ENCODE measurements around the gene BARX2. TPM values are rescaled to one million over a fixed set of nuclear protein-coding genes. Genes with fewer than 3 reads are reported as not detected.

BARX2 gene
- total and polyA plus RNA-seq, 9 donors = 0.13 to 26.2 (median 1.5) TPM

DNA sequence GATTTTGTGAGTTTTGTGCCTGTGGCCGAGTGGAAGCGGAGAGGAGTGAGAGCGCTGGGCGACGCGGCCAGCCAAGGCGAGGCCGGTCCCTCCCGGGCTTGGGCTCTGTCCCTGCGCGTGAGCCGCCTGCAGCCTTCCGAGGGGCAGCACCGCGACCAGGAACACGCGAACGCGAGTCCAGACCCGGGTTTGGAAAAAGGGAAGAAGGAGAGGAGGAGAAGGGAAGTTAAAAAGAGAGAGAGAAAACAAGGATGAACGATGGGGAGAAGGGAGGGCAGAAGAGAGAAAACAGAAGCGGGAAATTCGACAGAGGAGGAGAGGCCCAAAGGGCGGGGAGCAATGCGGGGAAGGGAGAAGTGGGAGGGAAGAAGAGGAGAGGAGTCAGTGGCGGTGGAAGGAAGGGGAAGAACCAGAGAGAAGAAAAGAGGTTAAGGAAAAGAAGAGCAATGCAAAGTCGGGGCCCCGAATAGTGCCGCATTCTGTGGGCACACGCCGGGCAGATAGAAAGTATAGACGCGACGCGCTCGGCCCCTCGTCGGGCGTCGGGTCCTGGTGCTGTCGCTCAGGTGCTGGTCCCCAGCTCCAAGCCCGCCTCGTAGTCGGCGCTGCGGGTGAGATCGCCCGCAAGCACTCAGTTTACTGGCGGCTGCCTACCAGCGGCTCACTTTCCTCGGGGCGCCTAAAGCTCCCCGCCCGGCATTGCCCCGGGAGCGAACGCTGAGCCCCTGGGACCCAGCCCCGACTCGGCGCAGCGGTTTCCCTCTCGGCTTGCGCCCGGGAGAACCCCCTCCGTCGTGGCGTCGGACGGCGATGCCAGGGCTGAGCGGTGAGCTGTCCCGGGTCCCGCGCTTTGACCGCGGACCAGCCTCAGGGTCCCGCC is 2.8 kb upstream of the BARX2 start:
- peak overlapping the region; percentile 7 for H3K4me3 ChIP-seq (ENCODE audit: low read length)
- H3K27me3 ChIP-seq (ENCODE audit: control insufficient read depth, insufficient read depth, low read length) = peaks cover 72% of the 10 kb centered on the region
- H3K4me1 ChIP-seq (ENCODE audit: control insufficient read depth, insufficient read depth, low read length) = peaks cover 31% of the 10 kb centered on the region
- no peak overlapping the region for H3K27ac ChIP-seq (ENCODE audit: low read length)
- WGBS (ENCODE audit: insufficient coverage) = 3% methylated on average over 77 of the region's 77 CpGs
- no peaks in the 10 kb centered on the region for H3K9me3 ChIP-seq (replicated peaks; ENCODE audit: control insufficient read depth, low read depth, low read length)
- H3K36me3 ChIP-seq (ENCODE audit: control insufficient read depth, insufficient read depth, low read length) = no peaks in the 10 kb centered on the region
- DNase-seq = no peak

DNA sequence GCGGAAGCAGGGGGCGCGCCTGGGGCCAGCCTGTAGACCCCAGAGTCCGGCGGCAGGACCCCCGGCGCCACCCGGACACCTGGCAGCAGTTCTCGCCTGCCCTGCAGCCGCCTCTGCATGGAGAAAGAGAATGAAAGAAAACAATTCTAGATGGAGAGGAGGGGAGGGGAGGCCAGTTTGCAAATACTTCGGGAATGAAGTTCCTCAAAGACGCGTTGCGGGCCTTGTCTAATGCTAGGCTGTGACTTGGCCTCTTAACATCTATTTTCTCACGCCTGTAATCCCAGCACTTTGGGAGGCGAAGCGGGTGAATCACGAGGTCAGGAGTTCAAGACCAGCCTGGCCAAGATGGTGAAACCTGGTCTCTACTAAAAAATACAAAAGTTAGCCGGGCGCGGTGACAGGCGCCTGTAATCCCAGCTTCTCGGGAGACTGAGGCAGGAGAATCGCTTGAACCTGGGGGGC is 2.1 kb upstream of the BARX2 start:
- Histone ChIP-seq H3K27me3 (ENCODE audit: control insufficient read depth, insufficient read depth, low read length) (peaks cover 73% of the 10 kb centered on the region), H3K27ac (ENCODE audit: low read length) (no peak overlapping the region), H3K4me3 (ENCODE audit: low read length) (peak overlapping the region; percentile 14), H3K9me3 (replicated peaks; ENCODE audit: control insufficient read depth, low read depth, low read length) (no peaks in the 10 kb centered on the region), H3K36me3 (ENCODE audit: control insufficient read depth, insufficient read depth, low read length) (no peaks in the 10 kb centered on the region), H3K4me1 (ENCODE audit: control insufficient read depth, insufficient read depth, low read length) (peaks cover 31% of the 10 kb centered on the region)
- no peak for DNase-seq
- 5% methylated on average over 19 of the region's 24 CpGs for WGBS (ENCODE audit: insufficient coverage)

DNA sequence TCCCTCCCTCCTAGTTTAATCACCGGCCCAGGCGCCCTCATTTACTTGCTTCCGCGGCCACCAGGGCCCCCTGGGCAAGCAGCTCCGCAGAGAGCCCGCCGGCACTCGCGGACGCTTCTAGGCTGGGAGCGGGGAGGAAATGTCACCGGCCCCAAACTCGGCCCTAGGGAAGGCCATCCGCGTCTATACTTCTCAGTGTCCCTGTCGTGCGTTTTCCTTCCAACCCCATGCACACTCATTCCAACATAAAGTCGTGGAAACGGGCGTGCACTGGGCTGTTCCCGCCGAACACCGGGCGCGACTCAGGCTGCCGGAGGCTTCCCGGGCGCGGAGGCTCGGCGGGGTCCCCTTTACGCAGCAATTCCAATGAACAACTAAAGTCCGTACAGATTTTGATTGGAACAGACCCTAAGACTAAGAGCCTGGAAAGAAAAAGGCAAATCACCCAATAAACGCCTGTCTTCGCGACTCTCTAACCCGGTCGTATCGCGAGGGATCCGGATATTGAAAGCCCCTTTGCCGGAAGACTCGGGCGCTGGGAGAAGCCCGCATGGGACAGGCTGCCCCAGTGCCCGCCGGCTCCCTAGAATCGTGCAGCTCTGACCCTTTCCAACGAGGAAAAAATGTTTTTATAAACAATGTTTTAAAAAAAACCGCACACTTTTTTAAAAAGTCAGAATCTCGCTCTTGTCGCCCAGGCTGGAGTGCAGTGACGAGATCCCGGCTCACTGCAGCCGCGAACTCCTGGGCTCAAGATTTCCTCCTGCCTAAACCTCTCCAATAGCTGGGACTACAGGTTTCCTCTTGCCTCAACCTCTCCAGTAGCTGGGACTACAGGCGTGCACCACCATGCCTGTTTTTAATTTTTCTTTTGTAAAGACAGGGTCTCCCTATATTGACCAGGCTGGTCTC is 1.3 kb upstream of the BARX2 start:
- no peak for DNase-seq
- H3K27ac ChIP-seq (ENCODE audit: low read length) = no peak overlapping the region
- peaks cover 69% of the 10 kb centered on the region for H3K27me3 ChIP-seq (ENCODE audit: control insufficient read depth, insufficient read depth, low read length)
- WGBS (ENCODE audit: insufficient coverage) = 4% methylated on average over 49 of the region's 57 CpGs
- peak overlapping the region; percentile 15 for H3K4me3 ChIP-seq (ENCODE audit: low read length)
- no peaks in the 10 kb centered on the region for H3K36me3 ChIP-seq (ENCODE audit: control insufficient read depth, insufficient read depth, low read length)
- H3K9me3 ChIP-seq (replicated peaks; ENCODE audit: control insufficient read depth, low read depth, low read length) = no peaks in the 10 kb centered on the region
- H3K4me1 ChIP-seq (ENCODE audit: control insufficient read depth, insufficient read depth, low read length) = peaks cover 31% of the 10 kb centered on the region

DNA sequence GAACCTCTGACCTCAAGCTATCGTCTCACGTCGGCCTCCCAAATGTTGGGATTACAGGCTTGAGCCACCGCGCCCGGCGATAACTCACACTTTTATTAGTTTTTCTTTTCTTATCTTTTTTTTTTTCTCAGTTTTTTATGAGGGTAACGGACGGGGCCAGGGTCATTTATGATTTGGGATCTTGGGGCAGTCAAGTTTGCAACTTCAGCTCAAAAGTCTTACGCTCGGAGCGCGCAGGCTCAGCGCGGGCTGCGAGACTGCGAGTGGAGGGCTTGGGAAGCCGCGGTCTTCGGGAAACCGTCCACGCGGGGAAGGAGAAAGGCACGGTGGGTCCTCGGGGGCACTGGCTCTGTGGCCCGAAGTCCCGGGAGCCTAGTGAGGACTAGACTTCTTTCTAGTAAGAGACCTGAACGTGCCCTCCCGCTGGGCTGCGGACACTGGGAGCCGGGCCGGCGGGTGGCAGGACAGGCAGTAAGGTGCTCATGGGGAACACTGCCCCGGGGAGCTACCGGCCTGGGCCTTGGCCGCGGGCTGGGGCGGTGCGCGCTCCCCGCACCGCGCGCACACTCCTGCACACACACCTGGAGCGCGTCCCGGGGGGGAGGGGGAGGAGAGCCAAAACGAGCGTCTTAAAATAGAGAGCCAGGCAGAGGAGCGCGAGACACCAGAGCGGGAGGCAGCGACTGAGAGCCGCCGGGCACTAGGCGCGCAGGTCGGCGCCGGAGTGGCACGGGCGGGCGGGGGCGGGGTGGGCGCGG is 476 bp upstream of the BARX2 start:
- Histone ChIP-seq H3K4me1 (ENCODE audit: control insufficient read depth, insufficient read depth, low read length) (peaks cover 31% of the 10 kb centered on the region), H3K27ac (ENCODE audit: low read length) (no peak overlapping the region), H3K4me3 (ENCODE audit: low read length) (peak overlapping the region; percentile 18), H3K27me3 (ENCODE audit: control insufficient read depth, insufficient read depth, low read length) (peaks cover 68% of the 10 kb centered on the region), H3K9me3 (replicated peaks; ENCODE audit: control insufficient read depth, low read depth, low read length) (no peaks in the 10 kb centered on the region), H3K36me3 (ENCODE audit: control insufficient read depth, insufficient read depth, low read length) (no peaks in the 10 kb centered on the region)
- WGBS (ENCODE audit: insufficient coverage) = 1% methylated on average over 37 of the region's 66 CpGs
- DNase-seq = no peak

DNA sequence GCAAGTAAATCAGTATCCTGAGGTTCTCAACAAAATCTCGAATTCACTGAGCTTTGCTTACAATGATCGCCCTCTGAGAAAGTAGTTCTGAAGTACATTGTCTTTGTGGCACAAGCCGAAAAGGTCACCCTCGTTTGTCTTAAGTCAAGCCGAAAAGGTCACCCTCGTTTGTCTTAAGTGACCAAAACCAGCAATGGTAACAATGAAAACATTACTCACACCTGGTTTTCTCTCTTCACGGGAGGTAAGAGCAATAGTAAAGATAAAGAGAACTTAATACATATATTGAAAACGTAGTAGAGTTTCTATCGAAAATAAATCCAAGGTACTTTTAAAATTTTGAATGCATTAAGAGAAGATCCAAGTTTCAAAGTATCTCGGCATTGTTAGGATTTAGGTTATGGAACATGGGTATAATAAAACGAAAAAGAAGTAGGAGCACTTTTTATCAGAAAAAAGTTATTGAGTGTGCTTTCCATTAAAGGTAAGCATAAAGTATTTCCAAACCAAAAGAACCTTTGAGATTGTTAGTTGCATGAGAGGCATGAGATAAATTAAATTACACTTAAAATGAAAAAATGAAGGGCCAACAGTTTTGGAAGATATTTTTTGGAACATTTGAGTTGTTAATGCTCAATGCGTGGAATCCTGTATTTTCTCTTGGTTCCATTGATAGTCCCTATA is 1.2 kb downstream of the BARX2 start:
- H3K4me3 ChIP-seq (ENCODE audit: low read length) = no peak overlapping the region
- peaks cover 56% of the 10 kb centered on the region for H3K27me3 ChIP-seq (ENCODE audit: control insufficient read depth, insufficient read depth, low read length)
- H3K27ac ChIP-seq (ENCODE audit: low read length) = no peak overlapping the region
- no peak for DNase-seq
- 40% methylated on average over 1 of the region's 12 CpGs for WGBS (ENCODE audit: insufficient coverage)
- peaks cover 31% of the 10 kb centered on the region for H3K4me1 ChIP-seq (ENCODE audit: control insufficient read depth, insufficient read depth, low read length)
- no peaks in the 10 kb centered on the region for H3K9me3 ChIP-seq (replicated peaks; ENCODE audit: control insufficient read depth, low read depth, low read length)
- no peaks in the 10 kb centered on the region for H3K36me3 ChIP-seq (ENCODE audit: control insufficient read depth, insufficient read depth, low read length)

DNA sequence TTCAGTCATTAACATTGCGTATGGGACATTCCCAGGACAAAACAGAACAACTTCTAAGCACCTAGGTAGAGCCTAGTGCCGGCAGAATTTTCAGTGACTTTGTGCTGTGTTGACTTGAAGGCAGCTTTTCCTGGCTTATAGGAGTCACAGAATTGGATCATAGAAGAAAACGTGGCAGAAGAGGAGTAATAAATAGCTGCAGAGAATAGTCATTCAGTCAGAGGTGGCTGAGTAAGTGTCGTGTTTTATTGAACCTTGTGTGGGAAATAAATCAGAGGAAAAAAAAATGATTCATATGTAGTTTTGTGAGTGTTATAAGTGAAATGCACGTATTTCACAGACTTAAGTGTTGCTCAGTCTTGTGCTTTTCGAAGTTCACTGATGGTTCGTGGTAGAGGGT is 2.1 kb downstream of the BARX2 start:
- no peak overlapping the region for H3K4me3 ChIP-seq (ENCODE audit: low read length)
- no peaks in the 10 kb centered on the region for H3K9me3 ChIP-seq (replicated peaks; ENCODE audit: control insufficient read depth, low read depth, low read length)
- no peak overlapping the region for H3K27ac ChIP-seq (ENCODE audit: low read length)
- DNase-seq = no peak
- 70% methylated on average over 6 of the region's 7 CpGs for WGBS (ENCODE audit: insufficient coverage)
- peaks cover 31% of the 10 kb centered on the region for H3K4me1 ChIP-seq (ENCODE audit: control insufficient read depth, insufficient read depth, low read length)
- no peaks in the 10 kb centered on the region for H3K36me3 ChIP-seq (ENCODE audit: control insufficient read depth, insufficient read depth, low read length)
- peaks cover 47% of the 10 kb centered on the region for H3K27me3 ChIP-seq (ENCODE audit: control insufficient read depth, insufficient read depth, low read length)

DNA sequence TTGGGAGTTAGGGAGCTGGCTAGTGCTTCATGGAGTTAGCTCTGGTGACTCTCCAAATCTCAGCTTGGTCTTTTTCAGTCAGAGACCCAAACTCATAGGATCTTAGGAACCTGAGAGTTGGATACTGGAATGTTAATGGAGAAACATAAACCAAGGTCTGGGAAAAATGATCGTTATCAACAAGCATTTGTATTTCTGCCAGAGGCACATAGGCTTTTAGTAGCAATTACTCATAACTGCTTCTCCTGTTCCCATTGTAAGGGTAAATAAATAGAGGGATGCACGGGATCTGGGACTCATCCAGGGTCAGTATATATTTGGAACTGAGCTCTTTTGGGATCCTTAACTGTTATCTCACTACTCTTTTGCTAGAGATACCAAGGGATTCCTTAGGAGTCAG is 4.8 kb downstream of the BARX2 start:
- Histone ChIP-seq H3K27ac (ENCODE audit: low read length) (no peak overlapping the region), H3K9me3 (replicated peaks; ENCODE audit: control insufficient read depth, low read depth, low read length) (no peaks in the 10 kb centered on the region), H3K4me3 (ENCODE audit: low read length) (no peak overlapping the region), H3K36me3 (ENCODE audit: control insufficient read depth, insufficient read depth, low read length) (no peaks in the 10 kb centered on the region), H3K4me1 (ENCODE audit: control insufficient read depth, insufficient read depth, low read length) (peaks cover 6% of the 10 kb centered on the region), H3K27me3 (ENCODE audit: control insufficient read depth, insufficient read depth, low read length) (peaks cover 20% of the 10 kb centered on the region)
- no CpG with 5 or more reads among the region's 2 CpGs for WGBS (ENCODE audit: insufficient coverage)
- DNase-seq = no peak

DNA sequence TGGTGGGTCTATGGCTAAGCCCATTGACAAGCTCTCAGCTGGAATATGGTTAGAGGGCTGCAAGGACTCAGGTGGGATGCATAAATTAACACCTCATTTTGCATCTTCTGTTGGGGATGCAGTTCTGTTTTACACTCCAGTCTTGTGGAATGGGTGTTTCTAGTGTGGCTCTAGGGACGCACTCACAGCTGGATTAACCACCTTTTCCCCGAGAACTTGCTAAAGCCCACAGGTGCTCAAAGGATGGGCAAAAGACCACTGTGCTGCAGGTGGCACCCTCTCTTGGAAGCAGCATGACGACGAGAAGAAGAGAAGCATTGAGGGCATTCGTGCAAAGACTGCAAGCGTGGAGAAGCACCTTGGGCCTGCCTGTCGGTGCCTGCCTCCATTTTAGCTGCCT is 6.9 kb downstream of the BARX2 start:
- no peak for DNase-seq
- H3K4me1 ChIP-seq (ENCODE audit: control insufficient read depth, insufficient read depth, low read length) = no peaks in the 10 kb centered on the region
- peaks cover 13% of the 10 kb centered on the region for H3K27me3 ChIP-seq (ENCODE audit: control insufficient read depth, insufficient read depth, low read length)
- no peaks in the 10 kb centered on the region for H3K36me3 ChIP-seq (ENCODE audit: control insufficient read depth, insufficient read depth, low read length)
- H3K27ac ChIP-seq (ENCODE audit: low read length) = no peak overlapping the region
- no peak overlapping the region for H3K4me3 ChIP-seq (ENCODE audit: low read length)
- 89% methylated on average over 7 of the region's 7 CpGs for WGBS (ENCODE audit: insufficient coverage)
- no peaks in the 10 kb centered on the region for H3K9me3 ChIP-seq (replicated peaks; ENCODE audit: control insufficient read depth, low read depth, low read length)

DNA sequence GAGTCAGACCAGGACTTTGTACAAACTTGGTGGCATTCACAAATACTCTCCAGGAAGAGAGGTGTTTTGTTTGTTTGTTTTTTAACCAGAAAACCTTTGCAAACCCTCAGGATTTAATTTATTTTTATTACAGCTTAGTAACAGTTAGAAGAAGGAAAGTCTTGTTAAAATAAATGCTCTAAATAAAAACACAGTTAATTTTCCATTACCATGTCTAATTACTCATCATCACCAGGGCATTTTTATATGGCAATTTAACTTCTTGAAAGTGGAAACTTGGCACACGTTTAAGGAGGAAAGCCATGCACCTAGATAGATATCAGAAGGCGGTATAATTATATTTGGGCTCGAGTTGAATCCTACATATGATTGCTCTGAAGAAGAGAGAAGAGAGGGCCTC is 7.4 kb downstream of the BARX2 start:
- H3K27me3 ChIP-seq (ENCODE audit: control insufficient read depth, insufficient read depth, low read length) = peaks cover 10% of the 10 kb centered on the region
- H3K27ac ChIP-seq (ENCODE audit: low read length) = no peak overlapping the region
- 79% methylated on average over 2 of the region's 3 CpGs for WGBS (ENCODE audit: insufficient coverage)
- no peak overlapping the region for H3K4me3 ChIP-seq (ENCODE audit: low read length)
- no peaks in the 10 kb centered on the region for H3K9me3 ChIP-seq (replicated peaks; ENCODE audit: control insufficient read depth, low read depth, low read length)
- no peak for DNase-seq
- H3K4me1 ChIP-seq (ENCODE audit: control insufficient read depth, insufficient read depth, low read length) = no peaks in the 10 kb centered on the region
- H3K36me3 ChIP-seq (ENCODE audit: control insufficient read depth, insufficient read depth, low read length) = no peaks in the 10 kb centered on the region
